DMS 273 treated with DMSO at 0.1 percent for 48 hours (cell line): ENCODE results near the gene ONECUT3.
"Not testable (repeated sequence)": the region's sequence is repeated elsewhere in the genome, so short reads cannot be mapped to it uniquely, and the experiment has no call there.

ENCODE experiments used
- DNase-seq: peaks from one replicate; lab custom pipeline; 2025; lab: John Stamatoyannopoulos, UW

ONECUT3 gene

DNA sequence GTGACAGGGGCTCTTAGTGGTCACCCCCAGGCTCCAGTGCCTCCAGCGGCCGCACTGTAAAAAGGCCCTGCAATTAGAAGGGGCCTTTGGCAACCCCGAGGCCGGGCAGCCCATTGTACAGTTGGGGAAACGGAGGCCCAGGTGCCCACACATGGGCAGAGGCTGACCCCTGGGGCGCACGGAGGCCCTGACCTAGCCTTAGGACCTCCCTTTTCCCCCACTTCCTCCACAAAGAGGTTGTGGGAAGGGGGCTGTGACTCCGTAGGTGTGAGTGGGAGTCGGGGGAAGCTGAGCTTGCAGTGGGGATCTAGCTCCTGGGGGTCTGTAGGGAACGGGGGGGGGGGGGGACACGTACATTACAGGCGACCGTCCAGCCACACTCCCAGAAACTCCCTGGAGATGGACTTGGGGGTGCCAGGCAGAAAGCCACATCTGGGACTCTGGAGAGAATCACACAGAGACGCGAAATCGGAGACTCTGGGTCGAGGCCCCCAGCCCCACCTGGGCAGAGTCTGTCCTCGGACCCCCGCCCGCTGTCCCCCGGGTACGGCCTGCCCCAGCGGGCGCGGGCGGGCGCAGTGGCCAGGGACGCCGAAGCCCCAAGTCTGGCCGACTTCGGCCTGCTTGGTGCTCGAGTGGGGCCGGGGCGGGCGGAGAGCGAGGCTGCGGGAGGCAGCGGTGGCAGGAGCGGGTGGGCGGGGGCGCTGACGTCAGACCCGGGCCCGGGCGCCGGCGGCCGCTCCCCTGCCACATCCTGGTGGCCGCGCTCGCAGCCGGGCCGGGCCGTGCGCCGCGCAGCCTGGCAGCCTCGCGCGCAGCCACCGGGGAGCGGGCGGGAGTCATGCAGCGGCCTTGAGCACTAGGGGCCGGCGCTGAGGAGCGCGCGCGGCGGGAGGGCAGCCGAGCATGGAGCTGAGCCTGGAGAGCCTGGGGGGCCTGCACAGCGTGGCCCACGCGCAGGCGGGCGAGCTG lies at the start of gene ONECUT3:
Gene ONECUT3, plus strand, starts transcription at position 750 of the 972 bp plus-strand sequence. Its CDS starts 157 bp downstream, at position 907.
- no peak for DNase-seq

DNA sequence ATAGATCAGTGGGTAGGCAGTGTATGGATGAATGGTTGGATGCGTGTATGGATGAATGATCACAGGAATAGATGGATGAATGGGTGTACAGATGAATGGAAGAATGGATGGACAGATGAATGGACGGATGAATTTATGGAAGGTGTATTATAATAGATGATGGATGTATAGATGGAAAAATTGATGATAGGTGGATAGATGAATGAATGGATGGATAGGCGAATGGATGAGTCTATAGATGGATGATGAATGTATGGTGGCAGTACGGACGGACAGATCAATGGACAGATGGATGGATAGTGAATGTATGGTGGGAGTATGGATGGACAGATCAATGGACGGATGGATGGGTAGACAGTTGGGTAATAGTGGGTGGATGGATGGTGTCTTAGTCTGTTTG lies 49.0 kb upstream of the ONECUT3 start:
- no peak for DNase-seq

DNA sequence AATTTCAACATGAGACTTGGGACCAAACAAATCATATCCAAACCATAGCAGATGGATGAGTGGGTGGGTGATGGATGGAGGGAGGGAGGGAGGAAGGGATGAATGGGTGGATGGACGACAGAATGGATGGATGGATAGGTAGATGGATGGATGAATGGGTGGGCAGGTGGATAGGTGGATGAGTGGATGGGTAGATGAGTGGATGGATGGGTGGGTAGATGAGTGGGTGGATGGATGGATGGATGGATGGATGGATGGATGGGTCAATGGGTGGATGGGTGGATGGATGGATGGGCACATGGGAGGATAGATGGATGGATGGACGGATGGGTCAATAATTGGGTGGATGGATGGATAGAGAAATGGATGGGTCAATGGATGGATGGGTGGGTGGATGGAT lies 47.9 kb upstream of the ONECUT3 start:
- no peak for DNase-seq

DNA sequence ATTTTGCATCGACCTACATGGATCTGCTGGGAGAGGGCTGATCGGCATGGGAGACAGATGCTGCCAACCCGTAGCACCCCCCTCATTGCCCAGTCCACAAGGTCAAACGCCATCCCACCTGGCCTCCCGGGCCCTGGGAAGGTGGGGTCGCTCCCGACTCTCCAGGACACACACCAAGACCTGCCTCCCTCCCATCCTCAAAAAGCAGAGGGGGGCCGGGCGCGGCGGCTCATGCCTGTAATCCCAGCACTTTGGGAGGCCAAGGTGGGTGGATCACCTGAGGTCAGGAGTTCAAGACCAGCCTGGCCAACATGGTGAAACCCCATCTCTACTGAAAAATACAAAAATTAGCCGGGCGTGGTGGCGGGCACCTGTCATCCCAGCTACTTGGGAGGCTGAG lies 46.7 kb upstream of the ONECUT3 start:
- DNase-seq: not testable (repeated sequence)

DNA sequence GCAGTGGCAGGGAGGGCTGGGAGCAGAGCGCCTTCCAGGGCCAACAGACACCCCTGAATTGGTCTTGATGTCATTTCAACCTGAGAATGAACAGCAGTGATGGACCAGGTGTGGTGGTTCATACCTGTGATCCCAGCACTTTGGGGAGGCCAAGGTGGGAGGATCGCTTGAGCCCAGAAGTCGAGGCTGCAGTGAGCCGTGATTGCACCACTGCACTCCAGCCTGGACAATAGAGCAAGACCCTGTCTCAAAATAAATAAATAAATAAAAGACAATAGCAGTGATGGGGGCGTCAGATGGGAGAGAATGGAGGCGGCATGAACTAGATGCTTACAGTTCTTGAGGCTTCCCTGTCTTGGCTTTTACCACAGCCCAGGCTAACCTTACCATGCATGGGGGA lies 46.1 kb upstream of the ONECUT3 start:
- DNase-seq: no peak

DNA sequence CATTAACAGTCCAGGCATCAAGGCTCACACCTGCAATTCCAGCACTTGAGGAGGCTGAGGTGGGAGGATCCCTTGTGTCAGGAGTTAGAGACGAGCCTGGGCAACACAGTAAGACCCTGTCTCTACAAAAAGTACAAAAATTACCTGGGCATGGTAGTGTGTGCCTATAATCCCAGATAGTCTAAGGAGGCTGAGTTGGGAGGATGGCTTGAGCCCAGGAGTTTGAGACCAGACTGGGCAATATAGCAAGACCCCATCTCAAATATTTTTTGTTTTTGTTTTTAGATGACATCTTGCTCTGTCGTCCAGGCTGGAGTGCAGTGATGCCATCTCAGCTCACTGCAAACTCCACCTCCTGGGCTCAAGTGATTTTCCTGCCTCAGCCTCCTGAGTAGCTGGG lies 40.1 kb upstream of the ONECUT3 start:
- DNase-seq: no peak

DNA sequence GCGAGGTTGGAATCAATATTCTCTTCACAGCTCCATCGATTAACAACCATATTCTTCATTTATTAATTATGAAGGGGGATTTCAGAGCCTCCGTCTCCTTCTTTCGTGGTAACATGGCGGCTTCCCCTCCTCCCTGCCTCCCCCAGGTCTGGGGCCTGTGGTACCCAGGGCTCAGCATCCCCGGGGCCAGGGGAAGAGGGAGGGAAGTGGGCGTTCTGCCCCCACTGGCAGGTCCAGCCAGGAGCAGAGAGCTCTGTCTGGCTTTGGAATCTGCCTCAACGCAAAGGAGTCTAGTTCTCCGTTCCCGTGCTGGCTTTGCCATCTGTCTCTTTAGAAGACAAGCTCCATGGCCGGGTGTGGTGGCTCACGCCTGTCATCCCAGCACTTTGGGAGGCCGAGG lies 37.8 kb upstream of the ONECUT3 start:
- no peak for DNase-seq

DNA sequence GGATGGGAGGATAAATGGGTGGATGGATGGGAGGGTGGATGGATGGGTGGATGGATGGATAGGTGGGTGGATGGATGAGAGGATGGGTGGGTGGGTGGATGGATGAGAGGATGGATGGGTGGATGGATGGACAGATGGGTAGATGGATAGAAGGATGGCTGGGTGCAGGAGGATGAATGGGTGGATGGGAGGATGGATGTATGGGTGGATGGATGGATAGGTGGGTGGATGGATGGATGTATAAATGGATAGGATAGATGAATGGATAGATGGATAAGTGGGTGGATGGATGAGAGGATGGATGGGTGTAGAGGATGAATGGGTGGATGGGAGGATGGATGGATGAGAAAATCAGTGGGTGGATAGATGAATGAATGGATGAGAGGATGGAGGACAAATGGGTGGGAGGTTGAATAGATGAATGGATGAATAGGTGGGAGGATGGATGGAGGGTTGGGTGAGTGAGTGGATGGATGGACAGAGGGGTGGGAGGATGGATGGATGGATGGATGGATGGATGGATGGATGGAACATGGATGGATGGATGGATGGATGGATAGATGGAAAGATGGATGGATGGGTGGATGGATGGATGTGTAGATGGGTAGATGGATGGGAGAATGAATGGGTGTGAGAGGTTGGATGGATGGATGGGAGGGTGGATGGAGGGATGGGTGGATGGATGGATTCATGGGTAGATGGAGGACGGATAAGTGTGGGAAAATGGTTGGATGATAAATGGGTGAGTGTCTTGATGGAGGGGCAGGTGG lies 35.9 kb upstream of the ONECUT3 start:
- DNase-seq: no peak

DNA sequence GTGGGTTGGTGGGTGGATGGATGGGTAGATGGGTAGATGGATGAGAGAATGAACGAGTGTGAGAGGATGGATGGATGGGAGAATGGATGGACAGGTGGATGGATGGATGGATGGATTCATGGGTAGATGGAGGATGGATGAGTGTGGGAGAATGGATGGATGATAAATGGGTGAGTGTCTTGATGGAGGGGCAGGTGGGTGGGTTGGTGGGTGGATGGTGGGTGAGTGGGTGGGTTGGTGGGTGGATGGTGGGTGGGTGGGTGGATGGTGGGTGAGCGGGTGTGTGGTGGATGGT lies 35.4 kb upstream of the ONECUT3 start:
- no peak for DNase-seq

DNA sequence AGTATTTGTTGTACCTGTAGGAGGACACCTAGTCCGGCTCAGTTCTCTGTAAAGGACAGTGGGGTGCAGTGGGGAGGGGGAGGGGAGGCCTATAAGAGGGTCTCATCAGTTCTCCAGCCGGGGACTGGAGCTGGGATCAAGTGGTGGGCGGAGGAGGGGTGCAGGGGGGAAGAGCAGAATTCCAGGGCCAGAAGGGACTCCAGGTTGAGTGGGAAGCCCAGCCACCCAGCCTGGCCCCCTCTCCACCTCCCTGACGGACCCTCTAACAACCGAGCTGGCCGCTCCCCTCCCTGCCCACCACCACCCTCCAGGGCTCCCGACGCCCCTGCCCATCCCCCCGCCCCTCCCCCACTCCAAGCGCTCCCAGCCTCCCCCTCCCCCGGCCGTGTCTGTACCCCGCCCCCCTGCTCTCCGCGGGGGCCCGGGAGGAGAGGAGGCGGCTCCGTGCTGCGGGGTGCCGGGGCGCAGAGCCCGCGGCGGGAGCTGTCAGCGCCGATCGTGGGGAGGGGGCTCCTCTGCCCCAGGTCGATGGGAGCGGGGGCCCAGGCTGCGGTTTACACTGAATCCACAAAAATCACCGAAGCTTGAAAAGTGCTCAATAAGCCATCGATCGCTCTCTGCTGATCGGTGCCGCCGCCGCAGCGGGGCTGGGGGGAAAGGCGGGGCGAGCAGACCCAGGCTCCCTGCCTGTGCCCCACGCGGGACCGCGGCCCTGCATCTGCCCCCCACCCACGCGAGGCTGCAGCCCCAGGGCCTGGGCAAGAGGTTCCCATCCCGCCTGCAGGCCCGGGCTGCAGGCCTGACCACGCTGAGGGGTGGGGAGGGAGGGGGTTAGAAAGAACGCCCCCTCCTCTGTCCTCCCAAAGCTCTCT lies 34.6 kb upstream of the ONECUT3 start:
- DNase-seq: no peak

DNA sequence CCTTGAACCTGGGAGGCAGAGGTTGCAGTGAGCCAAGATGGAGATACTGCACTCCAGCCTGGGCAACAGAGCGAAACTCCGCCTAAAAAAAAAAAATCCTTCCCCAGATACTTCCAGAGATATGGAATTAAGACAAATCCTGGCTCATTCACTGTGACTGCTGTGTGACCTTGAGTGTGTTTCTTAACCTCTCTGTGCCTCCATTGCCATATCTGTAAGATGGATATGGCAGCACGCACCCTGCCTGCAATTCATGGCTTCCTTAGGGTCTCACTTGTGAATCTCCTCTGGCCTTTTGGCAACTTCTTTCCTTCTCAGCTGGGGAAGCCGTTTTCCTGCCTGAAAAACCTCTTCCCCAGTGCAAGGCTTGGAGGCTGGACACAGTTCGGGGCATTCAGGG lies 33.8 kb upstream of the ONECUT3 start:
- no peak for DNase-seq

DNA sequence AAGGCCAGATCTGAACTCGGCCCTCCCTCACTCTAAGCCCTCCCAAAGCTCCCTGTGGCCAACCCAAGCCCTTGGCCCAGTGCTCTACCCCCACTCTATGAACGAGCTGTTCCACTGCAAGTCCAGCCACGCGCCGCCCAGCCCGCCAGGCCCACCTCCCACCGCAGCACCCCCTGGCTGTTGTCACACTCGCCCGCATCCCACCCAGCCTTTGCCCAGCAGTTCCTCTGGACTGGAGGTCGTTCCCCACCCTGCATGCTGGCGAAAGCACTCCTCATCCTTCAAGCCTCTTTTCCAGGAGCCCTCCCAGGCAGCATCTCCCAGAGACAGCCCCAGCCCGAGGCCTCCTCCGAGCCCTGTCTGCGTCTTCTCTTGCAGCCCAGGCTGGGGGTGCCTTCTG lies 33.1 kb upstream of the ONECUT3 start:
- DNase-seq: no peak

DNA sequence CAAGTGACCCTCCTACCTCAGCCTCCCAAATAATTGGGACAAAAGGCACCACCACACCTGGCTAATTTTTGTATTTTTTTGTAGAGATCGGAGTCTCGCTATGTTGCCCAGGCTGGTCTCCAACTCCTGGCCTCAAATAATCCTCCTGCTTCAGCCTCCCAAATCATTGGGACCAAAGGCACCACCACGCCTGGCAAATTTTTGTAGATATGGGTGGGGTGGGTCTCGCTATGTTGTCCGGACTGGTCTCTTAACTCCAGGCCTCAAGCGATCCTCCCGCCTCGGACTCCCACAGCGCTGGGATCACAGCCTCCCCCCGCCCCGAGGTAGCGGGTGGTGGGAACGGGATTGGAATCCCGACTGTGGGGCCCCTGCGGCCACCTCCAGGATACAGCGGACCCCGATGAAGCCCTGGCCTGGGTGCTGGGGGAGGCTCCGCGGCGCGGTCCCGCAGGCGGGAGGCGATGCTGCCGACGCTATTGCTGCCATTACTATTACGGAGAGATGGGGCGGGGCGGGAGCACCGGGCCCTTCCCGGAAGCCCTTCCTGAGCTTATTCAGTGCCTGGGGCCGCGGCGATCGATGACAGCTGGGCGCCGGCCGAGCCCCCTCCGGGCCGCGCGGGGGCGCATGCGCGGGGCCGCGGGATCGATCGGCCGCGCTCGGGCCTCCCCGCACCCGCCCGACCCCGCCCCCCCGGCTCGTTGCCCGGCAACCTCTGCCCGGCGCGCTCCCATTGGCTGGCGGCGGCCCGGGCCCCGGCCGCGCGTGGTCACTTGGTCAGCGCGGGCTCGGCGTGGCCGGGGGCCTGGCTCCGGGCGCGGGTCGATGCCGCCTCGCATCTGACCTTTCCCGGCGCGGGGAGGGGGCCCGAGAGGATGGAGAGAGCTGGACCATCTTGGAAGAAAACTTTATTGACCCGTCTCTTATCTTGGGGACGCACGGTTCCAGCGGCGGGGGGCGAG lies 27.9 kb upstream of the ONECUT3 start:
- DNase-seq: no peak

DNA sequence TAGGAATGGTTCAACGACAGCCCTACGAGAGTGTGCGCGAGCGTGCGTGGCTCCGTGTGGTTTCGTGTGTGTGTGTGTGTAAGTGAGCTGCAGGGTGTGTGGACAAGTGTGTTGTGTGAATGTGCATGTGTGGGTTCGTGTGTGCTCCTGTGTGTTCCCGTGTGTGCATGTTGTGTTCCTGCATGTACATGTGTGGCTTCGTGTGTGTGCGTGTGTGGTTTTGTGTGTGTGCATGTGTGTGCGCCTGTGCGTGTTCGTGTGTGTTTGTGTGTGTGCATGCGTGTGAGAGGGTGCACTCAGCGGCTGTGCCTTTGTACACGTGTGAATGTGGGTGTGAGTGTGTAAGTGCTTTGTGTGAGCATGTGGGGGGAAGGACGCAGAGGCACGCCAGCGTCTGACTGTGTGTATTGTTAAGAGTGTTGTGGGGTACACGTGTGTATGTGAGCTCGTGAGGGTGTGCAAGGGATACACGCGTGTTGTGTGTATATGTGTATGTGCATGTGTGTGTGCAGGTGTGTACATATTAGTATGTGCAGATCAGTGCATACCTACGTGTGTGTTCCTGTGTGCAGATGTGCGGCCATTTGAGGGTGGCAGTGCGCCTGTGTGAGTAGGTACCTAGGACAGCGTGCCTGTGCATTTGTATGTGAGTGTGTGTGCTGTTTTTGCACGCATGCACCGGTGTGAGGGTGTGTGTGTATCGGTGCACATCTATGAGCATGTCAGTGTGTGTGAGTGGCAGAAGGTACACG lies 24.3 kb upstream of the ONECUT3 start:
- no peak for DNase-seq

DNA sequence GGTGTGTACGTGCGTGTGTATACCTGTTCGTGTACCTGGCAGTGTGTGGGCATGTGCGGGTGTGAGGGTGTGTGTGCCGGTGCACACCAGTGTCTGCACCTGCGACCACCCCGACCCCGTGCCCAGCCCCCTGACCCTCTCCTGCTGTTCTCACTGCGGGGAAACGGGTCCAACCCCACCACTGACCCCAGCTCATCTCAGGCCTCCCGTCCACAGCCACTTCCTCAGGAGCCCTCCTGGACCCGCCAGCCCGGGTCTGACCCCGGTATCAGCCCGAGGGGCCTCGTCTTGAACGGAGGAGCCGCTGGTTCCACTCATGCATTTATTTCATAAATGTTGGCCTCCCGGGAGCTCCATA lies 23.8 kb upstream of the ONECUT3 start:
- no peak for DNase-seq

DNA sequence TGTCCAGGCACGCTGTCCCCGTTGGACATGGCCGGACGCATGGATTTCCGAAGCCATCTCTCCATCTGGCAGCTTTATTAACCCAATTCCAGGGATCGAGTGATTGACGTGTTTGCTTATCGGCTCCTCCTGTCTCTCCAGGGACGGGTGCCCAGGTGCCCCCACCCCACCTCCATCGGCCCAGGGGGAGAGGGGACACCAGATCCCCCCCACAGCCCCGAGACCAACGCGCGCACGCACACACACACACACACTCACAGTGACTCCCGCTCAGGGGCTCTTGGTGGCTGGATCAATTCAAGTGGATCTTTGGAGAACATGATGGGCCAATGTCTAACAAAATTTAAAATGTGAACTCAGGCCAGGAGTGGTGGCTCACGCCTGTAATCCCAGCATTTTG lies 23.1 kb upstream of the ONECUT3 start:
- no peak for DNase-seq

DNA sequence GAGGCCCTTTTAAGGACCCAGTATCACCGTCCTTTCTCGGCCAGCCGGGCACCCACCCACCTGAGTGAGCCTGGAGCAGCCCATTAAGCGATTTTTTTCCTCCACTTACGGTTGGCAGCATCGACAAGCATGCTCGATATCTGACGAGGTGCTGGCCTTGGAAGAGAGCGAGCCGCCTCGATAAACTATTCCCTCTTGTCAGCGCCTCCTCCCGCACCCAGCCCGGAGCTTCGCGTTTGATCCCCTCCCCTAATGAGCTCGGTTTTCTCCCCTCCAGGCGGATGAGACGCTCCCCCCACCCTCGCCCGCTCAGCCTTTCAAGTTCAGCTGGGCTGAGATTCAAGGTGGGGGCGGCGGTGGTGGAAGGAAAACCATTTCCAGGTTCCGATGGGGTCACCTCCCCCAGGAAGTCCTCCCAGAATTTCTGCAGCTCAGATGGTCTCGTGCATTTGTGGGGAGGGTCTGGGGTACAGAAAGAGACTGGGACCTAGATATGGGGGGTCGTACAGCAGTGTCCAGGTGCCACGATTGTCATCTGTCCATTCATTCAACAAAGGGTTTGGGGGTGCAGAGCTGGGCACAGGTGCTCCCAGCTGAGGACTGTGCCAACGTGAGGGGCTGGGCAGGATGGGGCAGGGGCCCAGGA lies 18.9 kb upstream of the ONECUT3 start:
- no peak for DNase-seq

DNA sequence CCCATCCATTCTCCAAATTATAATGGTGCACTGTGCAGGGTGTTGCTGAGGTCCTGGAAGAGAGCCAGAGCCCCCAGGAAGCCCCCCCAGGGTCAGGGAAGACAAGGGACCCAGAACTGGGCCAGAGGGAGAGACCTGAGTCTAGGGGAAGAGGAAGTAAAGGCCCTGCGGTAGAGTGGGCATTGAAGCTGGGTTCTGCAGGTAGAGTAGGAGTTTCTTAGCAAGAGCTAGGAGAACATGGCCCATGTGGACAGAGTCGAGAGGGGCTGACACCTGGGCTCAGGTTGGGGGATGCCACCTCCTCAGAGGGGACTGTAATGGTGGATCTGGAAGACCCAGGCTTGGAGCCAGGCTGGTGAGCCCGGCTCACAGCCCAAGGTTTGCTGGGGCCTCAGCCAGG lies 17.0 kb upstream of the ONECUT3 start:
- DNase-seq: no peak

DNA sequence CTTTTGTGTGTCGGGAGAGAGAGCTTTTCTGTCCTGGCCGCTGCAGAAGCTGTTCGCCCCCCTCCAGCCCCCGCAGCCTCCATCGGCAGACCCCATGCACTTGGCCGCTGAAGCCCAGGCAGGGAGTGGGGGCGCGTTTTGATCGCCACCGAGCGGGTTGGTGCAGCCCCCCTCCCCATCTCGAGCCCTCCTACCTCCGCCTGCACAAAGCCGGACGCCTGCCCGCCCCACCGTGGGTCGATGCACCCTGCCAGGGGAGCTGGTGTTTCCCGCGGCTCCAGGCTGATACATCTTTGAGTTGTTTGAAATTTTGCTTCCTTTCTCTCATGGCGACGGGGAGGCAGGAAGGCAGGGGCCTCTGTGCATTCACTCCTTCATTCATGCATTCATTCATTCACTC lies 16.4 kb upstream of the ONECUT3 start:
- DNase-seq: no peak
